Activated T-cell treated with anti-CD3 and anti-CD28 coated beads, Interleukin-2, amount 50 U/mL, for 4 hours (primary cell): ENCODE data around the gene IL4I1. TPM values are rescaled to one million over a fixed set of nuclear protein-coding genes. Genes with fewer than 3 reads are reported as not detected.

Source experiments
- ATAC-seq, 2 donors: fragments of 200-7000 bp; cut with Tn5 transposase; one replicate each; pipeline ENCODE4 v1.10.0; 2021
- DNase-seq: peaks from one replicate; pipeline ENCODE4 v3.0.0-alpha.2; 2020
- H3K27me3 Mint-ChIP-seq: one replicate; pipeline ENCODE4 v1.8.0; 2021; ENCODE audit warnings: low read depth, mixed read lengths
- H3K36me3 Mint-ChIP-seq: one replicate; pipeline ENCODE4 v1.8.0; 2022; ENCODE audit warnings: mixed read lengths; ENCODE audit not compliant: insufficient read depth
- H3K4me1 Mint-ChIP-seq: one replicate; pipeline ENCODE4 v1.8.0; 2021; ENCODE audit warnings: low read depth, mixed read lengths
- H3K4me3 Mint-ChIP-seq: one replicate; pipeline ENCODE4 v1.8.0; 2021; ENCODE audit warnings: mild to moderate bottlenecking, moderate library complexity, mixed read lengths
- H3K9me3 Mint-ChIP-seq: one replicate; pipeline ENCODE4 v1.8.0; 2021; ENCODE audit warnings: mixed read lengths
- total RNA-seq, 3 donors: library from RNA; stranded (reverse); gene quantifications; one replicate each; pipeline ENCODE4 v1.2.1, GENCODE V29; 2021

IL4I1 gene
- total RNA-seq, 3 donors from 2014 or later, result 24.7 to 52.7 (median 36.4) TPM

GRCh38 chr19:49840321-49840720 lies 56.4 kb downstream of the IL4I1 start:
- no peaks in the 10 kb centered on the region for H3K9me3 Mint-ChIP-seq
- peaks cover 23% of the 10 kb centered on the region for H3K36me3 Mint-ChIP-seq
- ATAC-seq (no peak), DNase-seq (no peak)
- H3K4me3 Mint-ChIP-seq, result no peak overlapping the region
- no peaks in the 10 kb centered on the region for H3K27me3 Mint-ChIP-seq
- H3K4me1 Mint-ChIP-seq, result no peaks in the 10 kb centered on the region

DNA sequence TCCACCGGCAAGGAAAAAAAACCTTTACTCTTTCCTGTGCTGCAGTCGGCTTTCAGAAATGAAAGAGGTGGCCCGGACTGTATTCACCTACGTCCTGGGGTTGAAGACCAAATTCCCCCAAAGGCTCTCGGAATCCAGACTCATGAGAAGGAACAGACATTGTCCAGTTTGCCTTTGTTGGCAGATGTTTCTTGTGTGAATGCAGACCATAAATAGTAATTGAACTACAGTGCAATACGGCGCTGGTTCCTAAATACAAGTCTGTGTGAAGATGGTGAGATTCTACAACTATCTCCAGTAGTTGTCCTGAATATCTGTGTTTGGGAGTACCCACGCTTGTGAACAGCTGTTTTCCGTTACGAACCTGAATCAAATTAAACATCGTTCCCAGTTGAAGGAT lies 57.0 kb downstream of the IL4I1 start:
- H3K4me3 Mint-ChIP-seq, result no peak overlapping the region
- no peaks in the 10 kb centered on the region for H3K27me3 Mint-ChIP-seq
- ATAC-seq (no peak), DNase-seq (no peak)
- H3K36me3 Mint-ChIP-seq, result peaks cover 26% of the 10 kb centered on the region
- H3K4me1 Mint-ChIP-seq, result no peaks in the 10 kb centered on the region
- no peaks in the 10 kb centered on the region for H3K9me3 Mint-ChIP-seq

Other genes starting within 250 kb of the IL4I1 start
- 100 to 1,000 TPM; 140 to 160 (median 148) TPM for gene IRF3, start 231.0 kb downstream of the IL4I1 start, total RNA-seq
- gene BCL2L12, start 231.0 kb downstream of the IL4I1 start, total RNA-seq, result 10 to 100 TPM; 64.6 to 71.2 (median 71.1) TPM
- gene PRMT1, start 219.6 kb downstream of the IL4I1 start, total RNA-seq, result 100 to 1,000 TPM; 692 to 815 (median 725) TPM
- 10 to 100 TPM; 16.3 to 20.8 (median 17.2) TPM for gene ADM5, start 207.3 kb downstream of the IL4I1 start, total RNA-seq
- 1 to 10 TPM in 1 of 3 donors, under 1 TPM in 2; 0.60 to 1.2 (median 0.95) TPM for gene CPT1C, start 205.8 kb downstream of the IL4I1 start, total RNA-seq
- 1 to 10 TPM in 1 of 3 donors, under 1 TPM in 1, not detected in 1; 0.40 to 1.2 TPM for gene TSKS, start 133.6 kb downstream of the IL4I1 start, total RNA-seq
- 10 to 100 TPM; 63.6 to 73.6 (median 71.5) TPM for gene AP2A1, start 129.9 kb downstream of the IL4I1 start, total RNA-seq
- gene FUZ, start 83.6 kb downstream of the IL4I1 start, total RNA-seq, result 10 to 100 TPM; 15.6 to 19.9 (median 18.5) TPM
- gene MED25, start 78.6 kb downstream of the IL4I1 start, total RNA-seq, result 10 to 100 TPM; 44.1 to 51.0 (median 47.2) TPM
- 10 to 100 TPM; 77.8 to 86.3 (median 83.7) TPM for gene PTOV1, start 45.7 kb downstream of the IL4I1 start, total RNA-seq
- 100 to 1,000 TPM; 110 to 120 (median 110) TPM for gene PNKP, start 29.3 kb downstream of the IL4I1 start, total RNA-seq
- 10 to 100 TPM; 25.3 to 31.6 (median 28.0) TPM for gene AKT1S1, start 19.5 kb downstream of the IL4I1 start, total RNA-seq
- 10 to 100 TPM; 29.1 to 30.5 (median 29.3) TPM for gene TBC1D17, start 19.2 kb downstream of the IL4I1 start, total RNA-seq
- gene ATF5, start 32.3 kb upstream of the IL4I1 start, total RNA-seq, result 10 to 100 TPM; 58.4 to 73.1 (median 60.6) TPM
- 100 to 1,000 TPM; 172 to 189 (median 184) TPM for gene NUP62, start 32.6 kb upstream of the IL4I1 start, total RNA-seq
- gene SIGLEC11, start 64.3 kb upstream of the IL4I1 start, total RNA-seq, result not detected
- gene VRK3, start 128.5 kb upstream of the IL4I1 start, total RNA-seq, result 10 to 100 TPM; 40.5 to 45.8 (median 40.5) TPM
- gene ZNF473, start 129.1 kb upstream of the IL4I1 start, total RNA-seq, result 10 to 100 TPM in 2 of 3 donors, 1 to 10 TPM in 1; 9.5 to 12.7 (median 10.1) TPM